GM18499 (cell line): ENCODE measurements around the gene SELENOI.
"Not testable (repeated sequence)": the region's sequence is repeated elsewhere in the genome, so short reads cannot be mapped to it uniquely, and the experiment has no call there.

Experiments
- ATAC-seq: cut with Tn5 transposase; IDR thresholded peaks from one replicate; pipeline ENCODE4 v1.9.1; 2021; ENCODE audit warnings: moderate number of reproducible peaks; ENCODE audit not compliant: insufficient read depth, unreplicated experiment

Gene SELENOI

GRCh38 chr2:26326514-26326913, 19.4 kb upstream of the SELENOI start:
- no peak for ATAC-seq

GRCh38 chr2:26327291-26328272, 18.4 kb upstream of the SELENOI start:
- ATAC-seq = no peak

- not testable (repeated sequence) for ATAC-seq
These were observed 16.9 kb upstream of the SELENOI start for GRCh38 chr2:26329083-26329482.

GRCh38 chr2:26330114-26330549, 15.8 kb upstream of the SELENOI start:
- ATAC-seq = peak; percentile 52

GRCh38 chr2:26330604-26331003, 15.3 kb upstream of the SELENOI start:
- ATAC-seq = no peak

GRCh38 chr2:26331321-26331720, 14.6 kb upstream of the SELENOI start:
- not testable (repeated sequence) for ATAC-seq

GRCh38 chr2:26333293-26333692, 12.7 kb upstream of the SELENOI start:
- no peak for ATAC-seq

- no peak for ATAC-seq
These were observed 10.7 kb upstream of the SELENOI start for GRCh38 chr2:26335231-26335630.

- no peak for ATAC-seq
These were observed 9.2 kb upstream of the SELENOI start for GRCh38 chr2:26336719-26337118.

GRCh38 chr2:26337298-26337697, 8.6 kb upstream of the SELENOI start:
- ATAC-seq = no peak

GRCh38 chr2:26340831-26341230, 5.1 kb upstream of the SELENOI start:
- no peak for ATAC-seq

GRCh38 chr2:26344581-26345282, 1.2 kb upstream of the SELENOI start:
- no peak for ATAC-seq

GRCh38 chr2:26345283-26345544, 729 bp upstream of the SELENOI start:
- peak; percentile 2 for ATAC-seq

GRCh38 chr2:26346454-26347053, 611 bp downstream of the SELENOI start, which contains the start of gene ADGRF3:
Gene ADGRF3, minus strand, starts transcription at chr2:26346789. Its CDS starts 555 bp downstream, at chr2:26346234.
- ATAC-seq = no peak

GRCh38 chr2:26347286-26347865, 1.4 kb downstream of the SELENOI start:
- ATAC-seq = no peak

- no peak for ATAC-seq
These were observed 3.7 kb downstream of the SELENOI start for GRCh38 chr2:26349690-26350089.

GRCh38 chr2:26351375-26352090, 5.6 kb downstream of the SELENOI start:
- ATAC-seq = no peak

GRCh38 chr2:26352892-26353291, 6.9 kb downstream of the SELENOI start:
- no peak for ATAC-seq

- not testable (repeated sequence) for ATAC-seq
These were observed 8.5 kb downstream of the SELENOI start for GRCh38 chr2:26354469-26354868.
